Measurements from ENCODE around the gene BPI.

The BPI gene

GRCh38 chr20:38301309-38301708 is 2.6 kb upstream of the BPI start:
- no peak overlapping the region for H3K4me3 ChIP-seq (ENCODE audit: low read depth, low read length)
- TF ChIP-seq POLR2A (IDR thresholded peaks at IDR 0.05; ENCODE audit: extremely low read depth, insufficient read length) (no peak), MYC (IDR thresholded peaks at IDR 0.05; ENCODE audit: low read depth, low read length) (no peak), MAX (IDR thresholded peaks at IDR 0.05; ENCODE audit: low read depth, low read length) (no peak), CTCF (IDR thresholded peaks at IDR 0.05; ENCODE audit: low read depth, low read length) (no peak)
- DNase-seq (ENCODE audit: low read depth) = no peak

GRCh38 chr20:38302786-38303185 is 1.2 kb upstream of the BPI start:
- TF ChIP-seq MYC (IDR thresholded peaks at IDR 0.05; ENCODE audit: low read depth, low read length) (no peak), MAX (IDR thresholded peaks at IDR 0.05; ENCODE audit: low read depth, low read length) (no peak), CTCF (IDR thresholded peaks at IDR 0.05; ENCODE audit: low read depth, low read length) (no peak), POLR2A (IDR thresholded peaks at IDR 0.05; ENCODE audit: extremely low read depth, insufficient read length) (no peak)
- H3K4me3 ChIP-seq (ENCODE audit: low read depth, low read length) = no peak overlapping the region

GRCh38 chr20:38304845-38305447 is 990 bp downstream of the BPI start:
- no peak overlapping the region for H3K4me3 ChIP-seq (ENCODE audit: low read depth, low read length)
- DNase-seq (ENCODE audit: low read depth) = peak; percentile 84

More at GRCh38 chr20:38302786-38303185, 1.2 kb upstream of the BPI start:
- no peak for DNase-seq (ENCODE audit: low read depth)

GRCh38 chr20:38305541-38305940 is 1.6 kb downstream of the BPI start:
- no peak overlapping the region for H3K4me3 ChIP-seq (ENCODE audit: low read depth, low read length)
- no peak for DNase-seq (ENCODE audit: low read depth)
- TF ChIP-seq MYC (IDR thresholded peaks at IDR 0.05; ENCODE audit: low read depth, low read length) (no peak), POLR2A (IDR thresholded peaks at IDR 0.05; ENCODE audit: extremely low read depth, insufficient read length) (no peak), CTCF (IDR thresholded peaks at IDR 0.05; ENCODE audit: low read depth, low read length) (no peak), MAX (IDR thresholded peaks at IDR 0.05; ENCODE audit: low read depth, low read length) (no peak)

More at GRCh38 chr20:38304845-38305447, 990 bp downstream of the BPI start:
- TF ChIP-seq MYC (IDR thresholded peaks at IDR 0.05; ENCODE audit: low read depth, low read length) (peak; percentile 27; the same call in 1 of the 2 replicates), CTCF (IDR thresholded peaks at IDR 0.05; ENCODE audit: low read depth, low read length) (peak; percentile 81), POLR2A (IDR thresholded peaks at IDR 0.05; ENCODE audit: extremely low read depth, insufficient read length) (no peak), MAX (IDR thresholded peaks at IDR 0.05; ENCODE audit: low read depth, low read length) (peak; percentile 72; the same call in 1 of the 2 replicates)

GRCh38 chr20:38306379-38306778 is 2.4 kb downstream of the BPI start:
- DNase-seq (ENCODE audit: low read depth) = no peak
- TF ChIP-seq CTCF (IDR thresholded peaks at IDR 0.05; ENCODE audit: low read depth, low read length) (no peak), POLR2A (IDR thresholded peaks at IDR 0.05; ENCODE audit: extremely low read depth, insufficient read length) (no peak), MAX (IDR thresholded peaks at IDR 0.05; ENCODE audit: low read depth, low read length) (no peak), MYC (IDR thresholded peaks at IDR 0.05; ENCODE audit: low read depth, low read length) (no peak)
- no peak overlapping the region for H3K4me3 ChIP-seq (ENCODE audit: low read depth, low read length)
